Astrocyte (in vitro differentiated cells and primary cell): Measurements from ENCODE around the gene SPR.

ENCODE experiments used
- CTCF ChIP-seq: IDR thresholded peaks from 2 replicates; pipeline ENCODE4 v1.5.1; 2011; ENCODE audit warnings: low read depth, mild to moderate bottlenecking, inconsistent platforms, low read length, moderate library complexity; ENCODE audit not compliant: insufficient read depth
- EZH2 ChIP-seq: IDR thresholded peaks from 2 replicates; pipeline ENCODE4 v1.6.1; 2012; ENCODE audit warnings: mild to moderate bottlenecking, low read length, inconsistent platforms; ENCODE audit not compliant: insufficient read depth

GRCh38 chr2:72923833-72924352 lies 36.7 kb downstream of the SPR start:
- TF ChIP-seq CTCF (no peak), EZH2 (no peak)
